Ishikawa (cell line): ENCODE data around the gene FAM168A.

Experiments
- CEBPB ChIP-seq: IDR thresholded peaks from 2 replicates; pipeline ENCODE4 v1.6.1; 2012
- FOXM1 ChIP-seq: IDR thresholded peaks from 2 replicates; pipeline ENCODE4 v1.6.1; 2012; ENCODE audit warnings: low read depth, borderline replicate concordance
- TAF1 ChIP-seq: IDR thresholded peaks from 2 replicates; pipeline ENCODE4 v1.6.1; 2012; ENCODE audit warnings: low read depth, mild to moderate bottlenecking
- TEAD4 ChIP-seq: IDR thresholded peaks from 2 replicates; pipeline ENCODE4 v1.6.1; 2012
- YY1 ChIP-seq: IDR thresholded peaks from 2 replicates; pipeline ENCODE4 v1.6.1; 2012; ENCODE audit warnings: low read depth

- TF ChIP-seq TEAD4 (no peak), YY1 (no peak), CEBPB (no peak), TAF1 (no peak), FOXM1 (no peak)
Measured at GRCh38 chr11:73584831-73585230, 13.1 kb downstream of the FAM168A start.
